ENCODE results near the gene NDST1.

GRCh38 chr5:150522504-150523414, 14.8 kb downstream of the NDST1 start:
- TF ChIP-seq, protein P1, sequence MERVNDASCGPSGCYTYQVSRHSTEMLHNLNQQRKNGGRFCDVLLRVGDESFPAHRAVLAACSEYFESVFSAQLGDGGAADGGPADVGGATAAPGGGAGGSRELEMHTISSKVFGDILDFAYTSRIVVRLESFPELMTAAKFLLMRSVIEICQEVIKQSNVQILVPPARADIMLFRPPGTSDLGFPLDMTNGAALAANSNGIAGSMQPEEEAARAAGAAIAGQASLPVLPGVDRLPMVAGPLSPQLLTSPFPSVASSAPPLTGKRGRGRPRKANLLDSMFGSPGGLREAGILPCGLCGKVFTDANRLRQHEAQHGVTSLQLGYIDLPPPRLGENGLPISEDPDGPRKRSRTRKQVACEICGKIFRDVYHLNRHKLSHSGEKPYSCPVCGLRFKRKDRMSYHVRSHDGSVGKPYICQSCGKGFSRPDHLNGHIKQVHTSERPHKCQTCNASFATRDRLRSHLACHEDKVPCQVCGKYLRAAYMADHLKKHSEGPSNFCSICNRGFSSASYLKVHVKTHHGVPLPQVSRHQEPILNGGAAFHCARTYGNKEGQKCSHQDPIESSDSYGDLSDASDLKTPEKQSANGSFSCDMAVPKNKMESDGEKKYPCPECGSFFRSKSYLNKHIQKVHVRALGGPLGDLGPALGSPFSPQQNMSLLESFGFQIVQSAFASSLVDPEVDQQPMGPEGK (CRISPR knock-in tag; IDR thresholded peaks at IDR 0.05; ENCODE audit: borderline replicate concordance), result no peak
- TF ChIP-seq ESRRG (CRISPR knock-in tag; IDR thresholded peaks at IDR 0.05) (no peak), ARNTL (CRISPR knock-in tag; IDR thresholded peaks at IDR 0.05; ENCODE audit: borderline replicate concordance, low read depth) (no peak), GLIS3 (CRISPR knock-in tag; IDR thresholded peaks at IDR 0.05) (no peak), ZFP30 (CRISPR knock-in tag; IDR thresholded peaks at IDR 0.05) (no peak), CSDC2 (CRISPR knock-in tag; IDR thresholded peaks at IDR 0.05) (no peak), OSR1 (CRISPR knock-in tag; IDR thresholded peaks at IDR 0.05) (no peak), BACH2 (CRISPR knock-in tag; IDR thresholded peaks at IDR 0.05; ENCODE audit: borderline replicate concordance) (no peak)
- TF ChIP-seq, protein P2, sequence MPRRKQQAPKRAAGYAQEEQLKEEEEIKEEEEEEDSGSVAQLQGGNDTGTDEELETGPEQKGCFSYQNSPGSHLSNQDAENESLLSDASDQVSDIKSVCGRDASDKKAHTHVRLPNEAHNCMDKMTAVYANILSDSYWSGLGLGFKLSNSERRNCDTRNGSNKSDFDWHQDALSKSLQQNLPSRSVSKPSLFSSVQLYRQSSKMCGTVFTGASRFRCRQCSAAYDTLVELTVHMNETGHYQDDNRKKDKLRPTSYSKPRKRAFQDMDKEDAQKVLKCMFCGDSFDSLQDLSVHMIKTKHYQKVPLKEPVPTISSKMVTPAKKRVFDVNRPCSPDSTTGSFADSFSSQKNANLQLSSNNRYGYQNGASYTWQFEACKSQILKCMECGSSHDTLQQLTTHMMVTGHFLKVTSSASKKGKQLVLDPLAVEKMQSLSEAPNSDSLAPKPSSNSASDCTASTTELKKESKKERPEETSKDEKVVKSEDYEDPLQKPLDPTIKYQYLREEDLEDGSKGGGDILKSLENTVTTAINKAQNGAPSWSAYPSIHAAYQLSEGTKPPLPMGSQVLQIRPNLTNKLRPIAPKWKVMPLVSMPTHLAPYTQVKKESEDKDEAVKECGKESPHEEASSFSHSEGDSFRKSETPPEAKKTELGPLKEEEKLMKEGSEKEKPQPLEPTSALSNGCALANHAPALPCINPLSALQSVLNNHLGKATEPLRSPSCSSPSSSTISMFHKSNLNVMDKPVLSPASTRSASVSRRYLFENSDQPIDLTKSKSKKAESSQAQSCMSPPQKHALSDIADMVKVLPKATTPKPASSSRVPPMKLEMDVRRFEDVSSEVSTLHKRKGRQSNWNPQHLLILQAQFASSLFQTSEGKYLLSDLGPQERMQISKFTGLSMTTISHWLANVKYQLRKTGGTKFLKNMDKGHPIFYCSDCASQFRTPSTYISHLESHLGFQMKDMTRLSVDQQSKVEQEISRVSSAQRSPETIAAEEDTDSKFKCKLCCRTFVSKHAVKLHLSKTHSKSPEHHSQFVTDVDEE (CRISPR knock-in tag; IDR thresholded peaks at IDR 0.05), result no peak
- TF ChIP-seq, protein P3, sequence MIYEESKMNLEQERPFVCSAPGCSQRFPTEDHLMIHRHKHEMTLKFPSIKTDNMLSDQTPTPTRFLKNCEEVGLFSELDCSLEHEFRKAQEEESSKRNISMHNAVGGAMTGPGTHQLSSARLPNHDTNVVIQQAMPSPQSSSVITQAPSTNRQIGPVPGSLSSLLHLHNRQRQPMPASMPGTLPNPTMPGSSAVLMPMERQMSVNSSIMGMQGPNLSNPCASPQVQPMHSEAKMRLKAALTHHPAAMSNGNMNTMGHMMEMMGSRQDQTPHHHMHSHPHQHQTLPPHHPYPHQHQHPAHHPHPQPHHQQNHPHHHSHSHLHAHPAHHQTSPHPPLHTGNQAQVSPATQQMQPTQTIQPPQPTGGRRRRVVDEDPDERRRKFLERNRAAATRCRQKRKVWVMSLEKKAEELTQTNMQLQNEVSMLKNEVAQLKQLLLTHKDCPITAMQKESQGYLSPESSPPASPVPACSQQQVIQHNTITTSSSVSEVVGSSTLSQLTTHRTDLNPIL (CRISPR knock-in tag; IDR thresholded peaks at IDR 0.05; ENCODE audit: low read depth), result no peak

Measured in SK-N-SH treated with all-trans-retinoic acid at 6 μM for 48 hours (cell line).